CD4-positive, alpha-beta T cell treated with Interleukin-6 for 4 hours (primary cell): ENCODE measurements around the gene FMR1.

ENCODE experiments used
- DNase-seq: peaks from one replicate; pipeline ENCODE4 v3.0.0-alpha.2; 2020; ENCODE audit warnings: mixed read lengths

FMR1 gene

DNA sequence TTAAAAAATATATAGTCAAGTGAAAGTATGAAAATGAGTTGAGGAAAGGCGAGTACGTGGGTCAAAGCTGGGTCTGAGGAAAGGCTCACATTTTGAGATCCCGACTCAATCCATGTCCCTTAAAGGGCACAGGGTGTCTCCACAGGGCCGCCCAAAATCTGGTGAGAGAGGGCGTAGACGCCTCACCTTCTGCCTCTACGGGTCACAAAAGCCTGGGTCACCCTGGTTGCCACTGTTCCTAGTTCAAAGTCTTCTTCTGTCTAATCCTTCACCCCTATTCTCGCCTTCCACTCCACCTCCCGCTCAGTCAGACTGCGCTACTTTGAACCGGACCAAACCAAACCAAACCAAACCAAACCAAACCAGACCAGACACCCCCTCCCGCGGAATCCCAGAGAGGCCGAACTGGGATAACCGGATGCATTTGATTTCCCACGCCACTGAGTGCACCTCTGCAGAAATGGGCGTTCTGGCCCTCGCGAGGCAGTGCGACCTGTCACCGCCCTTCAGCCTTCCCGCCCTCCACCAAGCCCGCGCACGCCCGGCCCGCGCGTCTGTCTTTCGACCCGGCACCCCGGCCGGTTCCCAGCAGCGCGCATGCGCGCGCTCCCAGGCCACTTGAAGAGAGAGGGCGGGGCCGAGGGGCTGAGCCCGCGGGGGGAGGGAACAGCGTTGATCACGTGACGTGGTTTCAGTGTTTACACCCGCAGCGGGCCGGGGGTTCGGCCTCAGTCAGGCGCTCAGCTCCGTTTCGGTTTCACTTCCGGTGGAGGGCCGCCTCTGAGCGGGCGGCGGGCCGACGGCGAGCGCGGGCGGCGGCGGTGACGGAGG is at the start of gene FMR1:
TSS of gene FMR1 (plus strand) at position 728 of the 831 bp plus-strand sequence. CDS start 261 bp downstream, outside the sequence.
- DNase-seq = peak; percentile 94

DNA sequence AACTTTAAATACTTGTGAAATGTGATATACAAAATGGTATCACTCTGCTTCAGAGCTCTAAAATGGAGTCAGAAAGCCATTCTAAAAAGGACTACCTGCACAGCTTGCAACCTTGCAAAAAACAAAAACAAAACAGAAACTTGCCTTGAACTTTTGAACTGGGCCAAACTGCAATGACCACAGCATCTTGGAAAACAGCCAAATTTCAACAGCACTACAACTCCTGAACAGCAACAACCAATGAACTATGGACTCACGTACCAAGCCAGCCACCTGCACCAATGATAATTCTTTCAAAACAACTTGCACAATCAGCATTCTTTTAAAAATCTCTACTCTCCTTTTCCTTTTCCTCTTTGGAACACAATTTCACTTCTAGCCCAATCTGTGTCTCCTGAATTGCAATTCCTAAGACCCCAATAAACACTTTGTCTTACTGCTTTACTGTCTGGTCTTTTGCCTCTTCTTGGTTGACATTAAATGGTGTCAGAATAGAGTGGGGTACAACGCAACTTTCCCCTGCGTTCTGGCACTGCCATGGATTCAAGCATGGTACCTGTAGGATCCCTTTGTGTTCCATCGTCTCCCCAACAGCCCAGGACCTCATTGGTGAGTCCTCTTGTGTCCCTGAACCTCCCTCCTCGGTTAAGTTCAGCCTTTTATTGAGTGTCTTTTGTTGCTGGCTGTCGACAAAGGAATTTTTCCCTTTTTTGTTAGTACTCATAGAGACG is 35.7 kb upstream of the FMR1 start:
- DNase-seq = no peak

DNA sequence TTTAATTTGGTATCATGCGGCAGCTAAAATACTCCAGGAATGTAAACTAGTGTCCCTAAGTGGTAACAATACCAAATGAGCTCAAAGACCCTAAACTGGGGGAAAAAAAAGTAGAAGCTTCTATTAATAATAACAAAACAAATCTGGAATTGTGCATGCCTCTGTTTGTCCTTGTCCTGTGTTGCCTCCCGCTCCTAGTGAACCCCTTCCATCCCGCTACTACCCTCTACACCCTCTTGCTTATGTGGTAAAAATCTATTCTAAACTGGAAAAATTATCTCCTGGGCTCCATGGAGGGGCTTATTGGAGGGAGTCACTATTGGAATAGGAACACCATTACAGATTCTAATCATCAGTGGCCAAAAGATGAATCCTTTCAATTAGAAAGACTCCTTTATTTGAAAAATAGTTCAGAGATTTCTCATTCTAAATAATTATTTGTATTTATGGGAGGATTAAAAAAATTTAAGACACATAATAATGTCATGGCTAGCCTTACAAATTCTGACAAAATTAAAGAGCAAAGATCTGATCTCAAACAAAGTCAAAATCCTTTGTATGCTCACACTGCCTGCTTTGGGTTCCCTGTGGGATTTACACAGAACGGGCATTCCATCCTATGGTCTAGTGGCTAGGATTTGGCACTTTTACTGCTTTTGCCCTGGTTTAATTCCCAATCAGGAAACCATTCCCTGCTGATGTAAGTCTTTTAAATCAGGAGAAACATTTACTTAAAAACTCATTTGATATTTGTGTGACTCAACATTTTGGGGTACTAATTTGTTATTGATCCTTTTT is 34.7 kb upstream of the FMR1 start:
- DNase-seq = no peak

DNA sequence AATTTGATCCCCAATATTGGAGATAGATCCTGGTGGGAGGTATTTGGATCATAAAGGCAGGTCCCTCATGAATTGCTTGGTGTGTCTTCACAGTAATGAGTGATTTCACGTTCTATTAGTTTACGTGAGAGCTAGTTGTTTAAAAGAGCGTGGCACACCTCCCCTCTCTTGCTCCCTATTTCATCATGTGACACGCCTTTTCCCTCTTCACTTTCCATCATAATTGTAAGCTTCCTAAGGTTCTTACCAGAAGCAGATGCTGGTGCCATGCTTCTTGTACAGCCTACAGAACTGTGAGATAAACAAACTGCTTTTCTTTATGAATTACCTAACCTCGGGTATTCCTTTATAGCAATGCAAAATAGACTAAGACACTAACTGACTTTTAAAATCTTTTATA is 34.0 kb upstream of the FMR1 start:
- no peak for DNase-seq

DNA sequence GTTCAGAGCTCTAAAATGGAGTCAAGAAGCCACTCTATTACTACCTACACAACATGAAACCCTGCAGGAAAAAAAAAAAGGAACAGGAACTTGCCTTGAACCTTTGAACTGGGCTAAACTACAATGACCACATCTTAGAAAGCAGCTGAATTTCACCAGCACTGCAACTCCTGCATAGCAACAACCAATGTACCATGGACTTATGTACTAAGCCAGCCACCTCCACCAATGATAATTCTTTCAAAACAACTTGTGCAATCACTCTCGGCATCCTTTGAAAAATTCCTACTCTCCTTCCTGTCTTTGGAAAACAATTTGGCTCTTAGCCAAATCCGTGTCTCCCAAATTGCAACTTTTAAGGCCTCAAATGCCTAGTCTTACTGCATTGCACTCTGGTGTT is 26.8 kb upstream of the FMR1 start:
- DNase-seq = no peak

DNA sequence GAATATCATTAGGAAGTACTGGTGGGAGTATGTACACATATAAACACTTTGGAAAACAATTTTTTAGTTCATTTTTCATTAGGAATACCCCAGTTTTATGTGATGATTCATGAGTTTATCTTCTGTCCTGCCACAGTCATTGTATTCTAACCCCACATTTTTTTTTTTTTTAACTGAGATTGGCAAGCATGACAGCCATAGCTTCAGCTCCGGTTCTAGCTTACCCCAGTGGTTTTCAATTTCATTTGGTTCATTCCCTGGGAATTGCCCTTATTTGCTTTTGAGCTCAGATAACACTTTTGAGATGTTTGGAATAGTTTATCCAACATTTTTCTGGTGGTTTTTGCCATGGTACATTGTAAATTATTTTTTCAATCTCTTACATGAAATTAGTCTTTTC is 21.0 kb upstream of the FMR1 start:
- no peak for DNase-seq

DNA sequence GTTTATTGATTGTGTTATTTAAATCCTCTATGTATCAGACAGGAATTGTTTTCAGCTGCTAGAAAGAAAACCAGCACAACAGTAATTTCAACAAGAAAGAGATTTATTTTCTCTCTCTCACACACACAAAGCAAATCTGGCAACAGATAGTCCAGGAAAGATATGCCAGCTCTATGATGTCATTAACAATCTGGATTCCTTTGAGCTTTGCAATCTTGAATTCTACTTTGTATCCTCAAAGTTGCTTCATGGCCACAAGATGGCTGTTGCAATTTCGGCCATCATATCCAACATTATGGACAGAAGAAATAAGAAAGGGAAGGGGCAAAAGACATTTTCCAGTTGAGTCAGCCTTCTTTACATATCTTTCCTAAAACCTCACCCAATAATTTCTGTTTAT is 19.8 kb upstream of the FMR1 start:
- DNase-seq = no peak

DNA sequence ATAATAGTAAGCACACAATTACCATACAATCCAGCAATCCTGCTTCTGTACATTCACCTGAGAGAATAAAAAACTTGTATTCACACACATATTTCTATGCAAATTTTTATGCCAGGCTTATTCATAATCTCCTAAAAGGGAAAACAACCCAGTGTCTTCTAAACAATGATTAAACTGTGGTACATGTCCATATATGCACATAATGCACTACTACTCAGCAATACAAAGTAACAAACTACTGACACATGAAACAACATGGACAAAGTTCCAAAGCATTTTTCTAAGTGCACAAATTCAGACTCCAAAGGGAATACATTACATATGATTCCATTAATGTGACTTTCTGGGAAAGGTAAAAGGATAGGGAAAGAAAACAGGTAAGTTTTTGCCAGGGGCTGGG is 18.0 kb upstream of the FMR1 start:
- DNase-seq = no peak

DNA sequence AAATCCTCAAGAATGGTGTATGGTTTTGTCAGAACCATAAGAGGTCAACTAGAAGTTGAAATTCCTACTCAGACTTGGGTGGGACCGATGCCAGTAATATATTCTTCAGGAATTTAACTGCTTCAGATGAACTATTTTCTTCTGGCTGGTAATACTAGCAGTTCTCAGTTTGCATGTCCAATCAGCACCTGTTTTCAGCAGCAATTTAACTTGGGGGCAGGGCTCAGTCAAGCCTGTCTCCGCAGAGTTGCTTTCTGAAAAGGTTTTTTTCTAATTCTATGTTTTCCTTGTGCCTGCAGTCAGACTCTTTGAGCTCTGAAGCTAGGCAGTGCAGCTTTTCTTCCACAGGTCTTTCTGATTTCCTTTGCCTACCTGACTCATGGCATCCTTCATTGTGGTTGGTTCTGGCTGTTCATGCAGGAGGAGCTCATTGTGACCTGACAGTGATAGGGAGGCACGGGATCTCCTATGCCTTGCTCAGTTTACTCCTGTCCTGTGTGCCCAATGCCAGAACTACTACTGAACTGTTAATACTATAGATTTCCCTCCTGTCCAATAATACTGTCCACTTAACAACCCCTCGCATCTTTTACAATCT is 17.3 kb upstream of the FMR1 start:
- DNase-seq = no peak

DNA sequence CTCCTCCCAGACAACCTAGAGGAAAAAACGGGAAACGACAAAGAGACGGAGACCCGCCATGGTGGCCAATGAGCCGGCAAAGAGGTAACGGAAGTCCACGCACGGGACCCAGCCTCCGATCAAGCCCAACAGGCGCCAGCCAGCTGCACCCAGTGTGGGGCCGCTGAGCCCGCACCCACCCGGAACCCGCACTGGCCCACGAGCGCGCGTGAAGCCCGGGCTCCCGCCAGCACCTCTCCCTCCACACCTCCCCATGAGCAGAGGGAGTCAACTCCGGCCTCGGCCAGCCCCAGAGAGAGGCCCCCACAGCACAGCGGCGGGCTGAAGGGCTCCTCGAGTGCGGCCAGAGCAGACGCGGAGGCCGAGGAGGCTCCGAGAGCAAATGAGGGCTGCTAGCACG is 14.6 kb upstream of the FMR1 start:
- no peak for DNase-seq

DNA sequence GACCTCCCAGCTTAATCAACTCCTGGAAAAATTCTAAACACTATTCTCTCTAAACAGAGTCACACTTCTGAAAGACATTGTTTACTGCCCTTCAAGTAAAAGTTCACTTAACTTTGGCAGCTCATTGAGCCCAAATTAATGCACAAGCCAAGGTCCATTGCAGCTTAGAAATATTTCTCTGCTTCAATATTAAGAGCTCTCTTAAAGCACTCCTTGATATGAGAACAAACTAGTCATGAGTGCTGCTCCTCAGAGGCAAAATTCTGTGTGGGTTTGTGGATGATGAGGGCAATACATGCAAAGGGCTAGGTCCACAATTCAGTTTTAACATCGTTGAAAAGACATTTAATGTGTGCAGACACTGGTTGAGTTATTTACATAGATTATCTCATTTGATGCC is 12.8 kb upstream of the FMR1 start:
- no peak for DNase-seq

DNA sequence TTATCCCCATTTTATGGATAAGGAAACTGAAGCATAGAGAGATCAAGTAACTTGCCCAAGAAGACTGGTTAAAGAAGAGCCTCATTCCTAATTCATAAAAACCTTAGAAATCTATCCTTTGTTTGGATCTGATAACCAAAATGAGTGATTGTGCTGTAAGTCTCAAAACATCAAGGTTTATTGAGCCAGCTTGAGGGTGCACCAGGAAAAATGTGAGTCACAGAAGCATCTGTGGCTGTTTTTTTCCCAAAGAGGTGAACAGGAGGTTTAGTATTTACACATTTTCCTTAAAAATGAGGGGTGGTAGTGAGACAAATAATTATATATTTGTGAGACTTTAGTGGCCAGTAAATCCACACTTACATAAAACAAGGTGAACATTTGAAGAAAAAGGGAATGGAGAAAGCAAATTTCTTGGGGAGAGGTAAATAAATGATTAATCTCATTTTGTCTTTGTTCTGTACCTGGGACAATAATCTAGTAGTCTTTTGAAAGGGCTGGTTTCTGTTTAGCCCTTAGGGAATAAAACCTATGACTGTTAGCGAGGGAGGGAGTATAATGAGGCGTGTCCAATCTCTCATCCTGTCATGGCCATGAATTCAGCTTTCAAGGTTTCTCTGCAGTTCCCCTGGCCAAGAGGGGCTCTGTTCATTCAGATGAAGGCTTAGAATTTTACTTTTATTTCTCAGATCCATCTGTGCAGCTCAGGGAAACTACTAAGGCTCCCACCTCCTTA is 12.2 kb upstream of the FMR1 start:
- no peak for DNase-seq

DNA sequence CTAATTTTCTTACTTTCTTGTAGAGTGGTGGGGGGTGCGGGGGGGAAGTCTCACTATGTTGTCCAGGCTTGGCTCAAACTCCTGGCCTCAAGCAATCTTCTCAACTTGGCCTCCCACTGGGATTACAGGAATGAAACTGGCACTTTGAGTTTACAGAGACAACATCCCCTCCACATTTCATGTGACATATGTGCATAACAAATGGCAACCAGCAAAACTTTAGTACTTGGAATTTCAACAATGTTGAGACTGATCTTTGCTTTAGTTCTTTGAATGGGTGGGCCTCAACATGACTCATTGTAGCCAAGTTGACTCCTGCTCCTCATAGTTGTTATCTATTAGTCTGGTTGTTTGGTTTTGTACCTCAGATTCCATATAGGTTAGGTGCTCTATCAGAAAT is 11.4 kb upstream of the FMR1 start:
- DNase-seq = no peak

DNA sequence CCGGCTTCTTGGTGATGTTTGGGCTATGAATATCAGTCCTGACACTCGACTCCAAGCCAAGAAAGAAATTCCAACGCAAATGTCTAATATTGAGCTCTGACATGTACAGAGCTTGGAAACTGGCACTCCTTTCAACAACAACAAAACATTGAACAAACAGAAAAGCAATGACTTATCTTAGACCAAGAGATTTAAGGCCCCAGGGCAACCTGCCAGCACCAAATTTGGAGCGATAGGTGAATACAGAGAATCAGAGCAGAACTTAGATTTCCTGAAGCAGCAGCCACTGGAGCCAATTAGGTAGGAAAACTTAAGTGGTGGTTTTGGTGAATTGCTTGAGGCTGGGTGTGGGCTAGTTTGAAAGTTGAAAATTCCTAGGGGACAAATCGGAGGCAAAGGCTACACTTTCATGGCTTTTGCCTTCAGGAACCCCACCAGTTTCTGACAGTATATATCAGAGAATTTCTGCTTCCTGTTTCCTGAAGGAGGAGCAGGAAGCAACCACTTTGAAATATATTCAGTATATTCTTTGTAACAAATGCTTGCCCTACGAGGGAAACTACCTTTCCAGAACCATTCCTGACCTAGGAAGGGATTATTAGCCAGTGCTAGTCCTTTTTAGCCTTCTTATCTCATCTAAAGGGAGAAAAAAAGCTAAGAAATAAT is 10.1 kb upstream of the FMR1 start:
- no peak for DNase-seq

DNA sequence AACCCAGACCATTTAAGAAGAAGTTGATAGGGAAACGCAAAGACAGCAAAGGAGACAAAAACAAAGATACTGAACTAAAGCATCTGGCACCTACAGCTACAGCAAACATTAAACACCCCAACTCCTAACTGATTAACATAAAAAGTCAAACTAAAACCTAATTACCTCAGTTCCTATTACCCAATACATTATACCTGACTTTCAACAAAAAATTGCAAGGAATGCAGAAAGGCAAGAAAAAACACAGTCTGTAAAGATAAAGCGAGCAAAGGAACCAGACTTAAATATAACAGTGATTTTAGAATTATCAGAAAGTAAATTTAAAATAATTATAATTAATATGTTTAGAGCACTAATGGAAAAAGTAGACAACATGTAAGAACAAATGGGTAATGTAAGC is 9.4 kb upstream of the FMR1 start:
- no peak for DNase-seq

DNA sequence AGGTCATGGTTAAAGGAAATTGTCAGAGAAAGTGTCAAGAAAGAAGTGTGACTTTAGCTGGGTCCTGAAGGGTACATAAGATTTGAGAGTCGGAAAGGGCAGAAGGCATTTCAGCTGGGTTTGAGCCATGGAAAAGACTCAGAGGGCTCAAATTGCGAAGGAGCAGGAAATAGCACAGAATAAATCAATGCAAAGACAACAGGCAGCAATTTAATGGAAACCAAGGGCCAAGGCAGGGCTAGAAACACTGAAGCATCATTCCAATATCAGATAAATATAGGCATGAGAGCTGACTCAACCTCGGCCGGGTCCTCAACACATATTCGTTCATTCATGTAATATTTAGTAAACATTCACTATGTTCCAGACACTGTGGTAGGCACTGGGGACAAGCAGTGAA is 3.6 kb upstream of the FMR1 start:
- no peak for DNase-seq

DNA sequence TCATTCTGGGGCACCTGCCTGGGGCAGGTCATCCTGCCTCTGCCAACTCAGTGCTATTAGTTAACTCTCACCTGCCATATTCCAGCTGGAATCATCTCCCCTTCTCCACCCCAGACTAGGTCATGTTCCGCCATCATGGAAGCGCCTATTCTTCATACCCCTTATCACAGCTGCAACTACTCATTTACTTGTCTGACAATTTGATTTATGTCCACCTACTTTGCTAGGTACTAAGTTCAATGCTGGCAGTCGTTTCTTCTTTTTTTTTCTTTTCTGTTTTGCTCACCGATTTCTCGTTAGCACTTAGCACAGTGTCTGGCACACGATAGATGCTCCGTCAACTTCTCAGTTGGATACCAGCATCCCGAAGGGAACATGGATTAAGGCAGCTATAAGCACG is 1.1 kb upstream of the FMR1 start:
- DNase-seq = no peak

DNA sequence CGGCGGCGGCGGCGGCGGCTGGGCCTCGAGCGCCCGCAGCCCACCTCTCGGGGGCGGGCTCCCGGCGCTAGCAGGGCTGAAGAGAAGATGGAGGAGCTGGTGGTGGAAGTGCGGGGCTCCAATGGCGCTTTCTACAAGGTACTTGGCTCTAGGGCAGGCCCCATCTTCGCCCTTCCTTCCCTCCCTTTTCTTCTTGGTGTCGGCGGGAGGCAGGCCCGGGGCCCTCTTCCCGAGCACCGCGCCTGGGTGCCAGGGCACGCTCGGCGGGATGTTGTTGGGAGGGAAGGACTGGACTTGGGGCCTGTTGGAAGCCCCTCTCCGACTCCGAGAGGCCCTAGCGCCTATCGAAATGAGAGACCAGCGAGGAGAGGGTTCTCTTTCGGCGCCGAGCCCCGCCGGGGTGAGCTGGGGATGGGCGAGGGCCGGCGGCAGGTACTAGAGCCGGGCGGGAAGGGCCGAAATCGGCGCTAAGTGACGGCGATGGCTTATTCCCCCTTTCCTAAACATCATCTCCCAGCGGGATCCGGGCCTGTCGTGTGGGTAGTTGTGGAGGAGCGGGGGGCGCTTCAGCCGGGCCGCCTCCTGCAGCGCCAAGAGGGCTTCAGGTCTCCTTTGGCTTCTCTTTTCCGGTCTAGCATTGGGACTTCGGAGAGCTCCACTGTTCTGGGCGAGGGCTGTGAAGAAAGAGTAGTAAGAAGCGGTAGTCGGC is 528 bp downstream of the FMR1 start:
- DNase-seq = peak; percentile 25

DNA sequence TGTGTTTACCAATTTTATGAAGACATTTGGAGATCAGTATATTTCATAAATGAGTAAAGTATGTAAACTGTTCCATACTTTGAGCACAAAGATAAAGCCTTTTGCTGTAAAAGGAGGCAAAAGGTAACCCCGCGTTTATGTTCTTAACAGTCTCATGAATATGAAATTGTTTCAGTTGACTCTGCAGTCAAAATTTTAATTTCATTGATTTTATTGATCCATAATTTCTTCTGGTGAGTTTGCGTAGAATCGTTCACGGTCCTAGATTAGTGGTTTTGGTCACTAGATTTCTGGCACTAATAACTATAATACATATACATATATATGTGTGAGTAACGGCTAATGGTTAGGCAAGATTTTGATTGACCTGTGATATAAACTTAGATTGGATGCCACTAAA is 1.9 kb downstream of the FMR1 start:
- no peak for DNase-seq

DNA sequence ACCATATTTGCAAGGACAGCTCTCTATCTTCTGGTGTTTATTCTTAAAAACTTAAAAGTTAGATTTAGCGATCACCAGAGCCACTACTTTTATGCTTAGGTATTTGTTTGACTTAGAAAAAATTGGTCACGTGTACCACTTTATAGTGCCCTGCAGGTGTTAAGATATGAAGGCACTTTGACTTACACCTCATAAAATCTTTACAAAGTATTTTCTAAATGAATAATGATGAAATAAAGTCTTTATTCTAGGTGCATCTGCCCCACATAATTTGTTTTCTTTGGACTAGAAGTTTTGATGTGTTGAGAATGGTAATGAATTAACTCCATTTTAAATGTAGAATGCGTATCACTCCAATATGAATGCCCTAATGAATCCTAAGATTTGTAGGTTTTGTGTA is 2.9 kb downstream of the FMR1 start:
- no peak for DNase-seq

DNA sequence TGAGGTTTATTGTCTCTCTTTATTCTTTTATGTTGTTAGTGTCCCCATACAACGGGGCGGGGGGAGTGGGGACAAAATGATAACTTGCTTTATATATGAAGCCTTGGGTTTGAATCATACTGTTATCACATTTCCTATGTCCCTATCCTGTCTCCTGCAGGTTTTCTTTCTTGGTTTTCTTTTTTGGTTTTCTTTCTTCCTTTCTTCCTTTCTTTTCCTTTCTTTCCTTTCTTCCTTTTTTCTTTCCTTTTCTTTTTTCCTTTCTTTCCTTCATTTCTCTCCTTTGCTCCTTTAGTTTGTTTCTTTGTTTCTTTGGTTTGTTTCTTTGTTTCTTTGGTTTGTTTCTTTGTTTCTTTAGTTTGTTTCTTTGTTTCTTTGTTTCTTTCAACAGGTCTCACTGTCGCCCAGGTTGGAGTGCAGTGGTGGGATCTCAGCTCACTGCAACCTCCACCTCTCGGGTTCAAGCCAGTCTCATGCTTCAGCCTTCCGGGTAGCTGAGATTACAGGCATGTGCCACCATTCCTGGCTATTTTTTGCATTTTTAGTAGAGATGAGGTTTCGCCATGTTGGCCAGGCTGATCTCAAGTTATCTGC is 4.8 kb downstream of the FMR1 start:
- no peak for DNase-seq
